ENCODE results near the gene SP8.

SP8 gene

GRCh38 chr7:20748853-20749252, 37.8 kb downstream of the SP8 start:
- no peak for DNase-seq

GRCh38 chr7:20747001-20747400, 39.7 kb downstream of the SP8 start:
- DNase-seq: no peak

DNA sequence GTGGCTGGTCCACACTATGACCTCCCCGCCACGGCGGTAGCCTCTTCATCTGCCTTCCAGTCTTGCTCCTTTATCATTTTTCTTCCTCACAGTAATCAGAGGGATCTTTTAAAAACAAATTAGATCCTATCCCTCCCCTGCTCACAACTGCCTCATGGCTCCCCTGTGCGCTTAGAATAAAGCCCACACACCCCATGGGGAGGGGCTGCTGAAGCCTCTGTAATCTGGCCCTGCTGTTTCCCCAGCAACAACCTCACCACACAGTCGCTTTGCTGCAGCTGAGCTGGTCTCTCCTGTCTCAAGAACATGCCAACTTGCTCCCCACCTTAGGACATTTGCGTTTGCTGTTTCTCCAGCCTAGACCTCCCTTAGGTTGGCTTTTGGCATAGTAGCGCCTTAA, 41.0 kb downstream of the SP8 start:
- peak; percentile 11 for DNase-seq

DNA sequence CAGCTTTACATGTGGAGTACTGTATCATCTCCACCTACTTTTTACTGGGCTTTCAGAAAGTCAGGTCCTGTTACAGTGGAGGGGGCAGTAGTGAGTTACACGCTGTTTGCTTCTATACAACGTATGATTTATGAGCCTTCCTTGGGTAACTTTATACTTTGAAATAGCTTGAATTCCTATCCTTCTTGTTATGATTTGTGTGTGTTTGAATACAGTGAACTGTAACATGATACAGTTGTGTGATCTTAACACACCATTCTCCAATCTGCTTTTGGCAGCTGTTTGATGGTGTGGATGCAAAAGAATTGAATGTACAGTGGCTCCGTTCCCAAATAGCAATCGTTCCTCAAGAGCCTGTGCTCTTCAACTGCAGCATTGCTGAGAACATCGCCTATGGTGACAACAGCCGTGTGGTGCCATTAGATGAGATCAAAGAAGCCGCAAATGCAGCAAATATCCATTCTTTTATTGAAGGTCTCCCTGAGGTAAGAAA, 41.7 kb downstream of the SP8 start:
- peak; percentile 17 for DNase-seq

GRCh38 chr7:20742913-20743312, 43.8 kb downstream of the SP8 start:
- no peak for DNase-seq

DNA sequence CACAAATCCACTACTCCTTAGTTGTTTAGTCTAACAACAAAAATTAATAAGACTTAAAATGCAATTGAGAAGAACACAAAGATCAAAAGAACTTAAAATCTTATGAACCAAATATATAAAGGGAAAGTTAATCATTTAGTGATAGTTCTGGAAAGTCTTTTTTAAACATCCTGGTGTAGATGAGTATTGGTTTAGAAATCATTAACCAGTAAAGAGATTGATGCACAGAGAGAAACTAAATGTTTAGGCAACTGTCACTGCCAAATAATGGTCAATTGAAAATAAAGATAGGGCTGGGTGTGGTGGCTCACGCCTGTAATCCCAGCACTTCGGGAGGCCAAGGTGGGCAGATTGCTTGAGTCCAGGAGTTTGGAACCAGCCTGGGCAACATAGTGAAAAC, 44.9 kb downstream of the SP8 start:
- no peak for DNase-seq

GRCh38 chr7:20738518-20739481, 47.9 kb downstream of the SP8 start:
- no peak for DNase-seq

GRCh38 chr7:20737840-20738448, 48.7 kb downstream of the SP8 start:
- peak; percentile 5 for DNase-seq

GRCh38 chr7:20735346-20736065, 51.2 kb downstream of the SP8 start:
- DNase-seq: no peak

Measured in NCI-H146 (cell line).